A549 treated with ZK216348 at 1 μM for 4 hours (cell line): Measurements from ENCODE around the gene SOHLH1. TPM values are rescaled to one million over a fixed set of nuclear protein-coding genes. Genes with fewer than 3 reads are reported as not detected.

Experiments
- total RNA-seq: library from RNA; stranded (reverse); fragments of 200-300 nt; extraction: Qiagen RNA extraction; gene quantifications from 5 replicates; pipeline ENCODE4 v1.2.3, GENCODE V29; 2022; ENCODE audit warnings: low read depth

Gene SOHLH1
- total RNA-seq: not detected in 5 replicates

GRCh38 chr9:135699440-135699839 lies at the start of gene SOHLH1:
Gene SOHLH1 (minus strand): TSS chr9:135699481. CDS start chr9:135699467, 14 bp downstream.

GRCh38 chr9:135701959-135702721 lies 2.9 kb upstream of the SOHLH1 start, which contains the start of gene KCNT1:
Gene KCNT1 (plus strand): TSS chr9:135702185. CDS start chr9:135702259, 74 bp downstream.

GRCh38 chr9:135662758-135663450 lies 36.4 kb downstream of the SOHLH1 start, which contains the start of gene LCN9:
Gene LCN9 (plus strand): TSS chr9:135663309. CDS start chr9:135663322, 13 bp downstream.

Other genes with a start within 250 kb of the SOHLH1 start
- gene PPP1R26, start 219.7 kb downstream of the SOHLH1 start, total RNA-seq: 10.5 to 21.5 TPM (median 20.0 TPM) in 5 replicates
- gene MRPS2, start 198.8 kb downstream of the SOHLH1 start, total RNA-seq: 82.9 to 136 TPM (median 127 TPM) in 5 replicates
- 0.53 TPM in 1 of 5 replicates, not detected in the others for gene LCN1, start 178.0 kb downstream of the SOHLH1 start, total RNA-seq
- not detected in 5 replicates for gene OBP2A, start 153.4 kb downstream of the SOHLH1 start, total RNA-seq
- 0.20 to 0.41 TPM in 2 of 5 replicates, not detected in the others for gene PAEP, start 137.7 kb downstream of the SOHLH1 start, total RNA-seq
- gene GLT6D1, start 59.9 kb downstream of the SOHLH1 start, total RNA-seq: not detected in 5 replicates
- gene LCN9, start 36.2 kb downstream of the SOHLH1 start, total RNA-seq: not detected in 5 replicates
- not detected in 5 replicates for gene KCNT1, start 2.7 kb upstream of the SOHLH1 start, total RNA-seq
- 19.4 to 22.4 TPM (median 19.7 TPM) in 5 replicates for gene CAMSAP1, start 208.1 kb upstream of the SOHLH1 start, total RNA-seq